H1 (cell line): Measurements from ENCODE around the gene TEKT1. TPM values are rescaled to one million over a fixed set of nuclear protein-coding genes. Genes with fewer than 3 reads are reported as not detected.
"Not testable (repeated sequence)": the region's sequence is repeated elsewhere in the genome, so short reads cannot be mapped to it uniquely, and the experiment has no call there.

ENCODE experiments used
- CTCF ChIA-PET: fragments of 300-600 bp; sonication (Branson Sonifier 250); formaldehyde crosslinking; loops from one replicate; lab custom pipeline; 2021; ENCODE audit not compliant: partially characterized antibody; lab: Charles Lee
- POLR2A ChIA-PET: fragments of 300-600 bp; sonication (Branson Sonifier 250); formaldehyde crosslinking; loops from one replicate; lab custom pipeline; 2021; ENCODE audit warnings: inconsistent platforms; ENCODE audit not compliant: partially characterized antibody; lab: Charles Lee
- DNase-seq, 2 experiments: peaks; one replicate each; pipeline versions ENCODE4 v3.0.0 to v3.0.0-alpha.2; 2010 to 2022; ENCODE audit warnings: low spot score in 2 of 2, low read depth in 1 of 2, mixed read lengths in 1 of 2
- FAIRE-seq: peaks from 2 replicates; lab custom pipeline; 2011; peaks lifted over from hg19 to GRCh38; lab: Jason Lieb, UNC
- H2AFZ ChIP-seq: 2 replicates; pipeline ENCODE4 v1.8.1; 2012; ENCODE audit warnings: low read length, inconsistent platforms
- H2AK5ac ChIP-seq: 2 replicates; pipeline ENCODE4 v1.6.1; 2013; ENCODE audit warnings: low read depth, low read length
- H2BK120ac ChIP-seq: replicated peaks from 2 replicates; pipeline ENCODE3; 2013; ENCODE audit warnings: low read depth, low read length, inconsistent platforms
- H2BK12ac ChIP-seq: 2 replicates; pipeline ENCODE4 v1.6.1; 2013; ENCODE audit warnings: low read depth, low read length
- H2BK15ac ChIP-seq: 2 replicates; pipeline ENCODE4 v1.6.1; 2013; ENCODE audit warnings: low read length
- H2BK20ac ChIP-seq: 2 replicates; pipeline ENCODE4 v1.6.1; 2013; ENCODE audit warnings: low read length
- H2BK5ac ChIP-seq: 2 replicates; pipeline ENCODE4 v1.6.1; 2013; ENCODE audit warnings: low read depth, low read length
- H3K14ac ChIP-seq: 2 replicates; pipeline ENCODE4 v1.6.1; 2013; ENCODE audit warnings: inconsistent platforms; ENCODE audit not compliant: insufficient read length
- H3K18ac ChIP-seq: 2 replicates; pipeline ENCODE4 v1.6.1; 2013; ENCODE audit warnings: low read length; ENCODE audit errors: extremely low read depth
- H3K23ac ChIP-seq: 2 replicates; pipeline ENCODE4 v1.6.1; 2013; ENCODE audit warnings: inconsistent platforms; ENCODE audit not compliant: insufficient read length
- H3K23me2 ChIP-seq: 2 replicates; pipeline ENCODE4 v1.6.1; 2013; ENCODE audit warnings: low read depth, low read length
- H3K27ac ChIP-seq: 2 replicates; pipeline ENCODE4 v1.6.1; 2011; ENCODE audit warnings: low read depth, low read length, inconsistent platforms
- H3K27me3 ChIP-seq, 4 experiments: replicated peaks in 1 of 4; 1 replicate in 1 of 4; 2 replicates in 3 of 4; pipeline versions ENCODE4 v1.6.1 to v1.8.1; 2011 to 2013; ENCODE audit warnings: low read length in 3 of 4, mild to moderate bottlenecking in 3 of 4, inconsistent platforms in 2 of 4, mixed read lengths in 2 of 4, moderate library complexity in 1 of 4; ENCODE audit not compliant: control insufficient read depth in 3 of 4, insufficient read depth in 3 of 4; ENCODE audit errors: extremely low read depth in 1 of 4
- H3K36me3 ChIP-seq, 4 experiments: 2 replicates each; pipeline versions ENCODE4 v1.6.1 to v1.8.1; 2011 to 2013; ENCODE audit warnings: mild to moderate bottlenecking in 4 of 4, low read length in 3 of 4, moderate library complexity in 2 of 4, control low read depth in 1 of 4, inconsistent platforms in 1 of 4; ENCODE audit not compliant: insufficient read depth in 4 of 4, control insufficient read depth in 2 of 4
- H3K4ac ChIP-seq: replicated peaks from 2 replicates; pipeline ENCODE3; 2013; ENCODE audit warnings: low read length, low read depth, mixed read lengths, inconsistent platforms; ENCODE audit not compliant: insufficient read length
- H3K4me1 ChIP-seq, 4 experiments: replicated peaks in 1 of 4; 1 replicate in 1 of 4; 2 replicates in 3 of 4; pipeline versions ENCODE4 v1.6.1 to v1.8.1; 2011 to 2013; ENCODE audit warnings: low read length in 3 of 4, inconsistent platforms in 2 of 4, mixed read lengths in 1 of 4; ENCODE audit not compliant: insufficient read depth in 4 of 4, control insufficient read depth in 3 of 4
- H3K4me2 ChIP-seq, 2 experiments: 2 replicates each; pipeline versions ENCODE4 v1.6.1 to v1.8.1; 2011 to 2013; ENCODE audit warnings: low read depth in 2 of 2, low read length in 2 of 2, control low read depth in 1 of 2, inconsistent platforms in 1 of 2, mild to moderate bottlenecking in 1 of 2; ENCODE audit not compliant: insufficient read depth in 1 of 2
- H3K4me3 ChIP-seq, 4 experiments: fragments of 200-600, 300-600 bp in 1 of 4; sonication (generic), shearing (Covaris generic), sonication (Bioruptor Twin) in 1 of 4; 2 replicates each; pipeline versions ENCODE4 v1.5.1 to v1.8.1; 2011 to 2016; ENCODE audit warnings: low read length in 4 of 4, low read depth in 3 of 4, control low read depth in 2 of 4, inconsistent platforms in 2 of 4, mild to moderate bottlenecking in 2 of 4, mixed read lengths in 1 of 4, moderate library complexity in 1 of 4; ENCODE audit not compliant: insufficient read depth in 2 of 4; ENCODE audit errors: extremely low read depth in 1 of 4
- H3K56ac ChIP-seq: replicated peaks from 2 replicates; pipeline ENCODE3; 2013; ENCODE audit warnings: low read depth, mild to moderate bottlenecking, mixed read lengths, low read length, inconsistent platforms; ENCODE audit not compliant: insufficient read length
- H3K79me1 ChIP-seq: 2 replicates; pipeline ENCODE4 v1.6.1; 2013; ENCODE audit warnings: low read depth, low read length, control low read depth
- H3K79me2 ChIP-seq, 2 experiments: 2 replicates each; pipeline versions ENCODE4 v1.6.1 to v1.8.1; 2012 to 2013; ENCODE audit warnings: low read length in 2 of 2, mild to moderate bottlenecking in 2 of 2, inconsistent platforms in 1 of 2; ENCODE audit not compliant: insufficient read depth in 2 of 2, control insufficient read depth in 1 of 2
- H3K9ac ChIP-seq, 4 experiments: replicated peaks in 1 of 4; 1 replicate in 1 of 4; 2 replicates in 3 of 4; pipeline versions ENCODE4 v1.6.1 to v1.8.1; 2011 to 2013; ENCODE audit warnings: low read depth in 3 of 4, low read length in 3 of 4, control low read depth in 2 of 4, mild to moderate bottlenecking in 2 of 4, moderate library complexity in 2 of 4, inconsistent platforms in 1 of 4; ENCODE audit errors: extremely low read depth in 1 of 4
- H3K9me3 ChIP-seq, 2 experiments: 2 replicates each; pipeline versions ENCODE4 v1.6.1 to v1.8.1; 2012 to 2013; ENCODE audit warnings: mild to moderate bottlenecking in 2 of 2, moderate library complexity in 2 of 2, control low read depth in 1 of 2, inconsistent platforms in 1 of 2, low read depth in 1 of 2, low read length in 1 of 2, mixed read lengths in 1 of 2; ENCODE audit not compliant: insufficient read depth in 2 of 2
- H4K20me1 ChIP-seq, 2 experiments: replicated peaks in 1 of 2; 2 replicates each; pipeline versions ENCODE3 to v1.8.1; 2011 to 2013; ENCODE audit warnings: inconsistent platforms in 2 of 2, low read length in 2 of 2, mild to moderate bottlenecking in 1 of 2; ENCODE audit not compliant: insufficient read depth in 2 of 2, control insufficient read depth in 1 of 2
- H4K5ac ChIP-seq: 2 replicates; pipeline ENCODE4 v1.6.1; 2013; ENCODE audit warnings: low read length, low read depth, mixed read lengths, inconsistent platforms; ENCODE audit not compliant: insufficient read length
- H4K8ac ChIP-seq: 2 replicates; pipeline ENCODE4 v1.8.0; 2013; ENCODE audit warnings: mild to moderate bottlenecking, moderate library complexity, low read length, inconsistent platforms; ENCODE audit not compliant: insufficient read depth; ENCODE audit errors: extremely low read depth
- H4K91ac ChIP-seq: replicated peaks from 2 replicates; pipeline ENCODE3; 2013; ENCODE audit warnings: low read length, mixed read lengths, inconsistent platforms; ENCODE audit not compliant: insufficient read length
- FOSL1 ChIP-seq: IDR thresholded peaks from 2 replicates; pipeline ENCODE4 v1.6.1; 2011; ENCODE audit warnings: mild to moderate bottlenecking, low read depth, low read length, moderate library complexity; ENCODE audit not compliant: insufficient read depth
- PHF8 ChIP-seq: fragments of 200-600 bp; sonication (generic); conservative IDR thresholded peaks from 2 replicates; pipeline ENCODE4 v1.7.1; 2012; ENCODE audit warnings: low read depth, mild to moderate bottlenecking, inconsistent platforms, low read length, moderate library complexity
- RBBP5 ChIP-seq: IDR thresholded peaks from 2 replicates; pipeline ENCODE4 v1.7.1; 2012; ENCODE audit warnings: low read depth, mild to moderate bottlenecking, inconsistent platforms, low read length, moderate library complexity, borderline replicate concordance
- RNF2 ChIP-seq: fragments of 200-900, 300-1000 bp; sonication (generic); IDR thresholded peaks from 2 replicates; pipeline ENCODE4 v1.7.1; 2016; ENCODE audit warnings: borderline replicate concordance, low read depth, mild to moderate bottlenecking, antibody characterized with exemption, low read length; ENCODE audit not compliant: poor library complexity, severe bottlenecking; ENCODE audit errors: missing control alignments
- WGBS, 2 experiments: shearing (Covaris generic) in 1 of 2; methylation state at CpG; one replicate each; pipeline versions ENCODE4 v1.1.6 to v1.1.7; 2013 to 2015; ENCODE audit warnings: low lambda C conversion rate in 2 of 2, mixed read lengths in 2 of 2, inconsistent platforms in 1 of 2, low coverage in 1 of 2, missing lambda C conversion rate in 1 of 2; ENCODE audit not compliant: insufficient replicate concordance in 2 of 2, insufficient coverage in 1 of 2, insufficient read length in 1 of 2; ENCODE audit errors: extremely low coverage in 1 of 2, missing lambda C conversion rate in 1 of 2; 5-methylcytosine and 5-hydroxymethylcytosine counted together
- polyA plus RNA-seq, 7 experiments: library from polyadenylated mRNA; depleted of rRNA in 3 of 7; stranded (reverse) in 5 of 7; unstranded in 2 of 7; fragments of >200 nt in 5 of 7; fragments of 200-250 nt in 2 of 7; gene quantifications; 1 replicate in 5 of 7; 2 replicates in 1 of 7; 4 replicates in 1 of 7; pipeline versions ENCODE4 v1.2.1 to v1.2.3, GENCODE V29; 2011 to 2013; ENCODE audit warnings: missing spikeins in 2 of 7, mixed read lengths in 2 of 7
- total RNA-seq: library from RNA; stranded (reverse); fragmentation: NEBNext Ultra II Directional; extraction: Animal tissue kit (Norgen Biotek cat#: 25700); gene quantifications from 2 replicates; pipeline ENCODE4 v1.2.1, GENCODE V29; 2021

Gene TEKT1
- total and polyA plus RNA-seq, 2 of the 8 experiments (the other 6 are each of a cell fraction or from before 2014, with no cell fraction given) = not detected

GRCh38 chr17:6818938-6819337, 12.6 kb downstream of the TEKT1 start (continued):
- TF ChIP-seq RBBP5 (no peak), PHF8 (no peak), FOSL1 (no peak), RNF2 (no peak)

DNA sequence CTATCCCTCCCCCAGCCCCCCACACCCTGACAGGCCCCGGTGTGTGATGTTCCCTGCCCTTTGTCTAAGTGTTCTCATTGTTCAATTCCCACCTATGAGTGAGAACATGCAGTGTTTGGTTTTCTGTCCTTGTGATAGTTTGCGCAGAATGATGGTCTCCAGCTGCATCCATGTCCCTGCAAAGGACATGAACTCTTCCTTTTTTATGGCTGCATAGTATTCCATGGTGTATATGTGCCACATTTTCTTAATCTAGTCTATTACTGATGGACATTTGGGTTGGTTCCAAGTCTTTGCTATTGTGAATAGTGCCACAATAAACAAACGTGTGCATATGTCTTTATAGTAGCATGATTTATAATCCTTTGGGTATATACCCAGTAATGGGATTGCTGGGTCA, 15.2 kb downstream of the TEKT1 start:
- CTCF ChIA-PET = not testable (repeated sequence)

More for the DNA sequence above, 15.2 kb downstream of the TEKT1 start:
- H3K9me3 ChIP-seq, H3K9ac ChIP-seq, H3K4me2 ChIP-seq, H2BK120ac ChIP-seq, H3K18ac ChIP-seq, H3K27ac ChIP-seq, H3K4ac ChIP-seq, POLR2A ChIA-PET, H3K56ac ChIP-seq, FAIRE-seq, H4K91ac ChIP-seq, H3K23me2 ChIP-seq, H3K79me1 ChIP-seq, H2BK20ac ChIP-seq, H2BK15ac ChIP-seq, H3K23ac ChIP-seq, H3K4me3 ChIP-seq, H3K79me2 ChIP-seq, H3K4me1 ChIP-seq, H3K14ac ChIP-seq, H2BK5ac ChIP-seq, H2BK12ac ChIP-seq, DNase-seq, H4K8ac ChIP-seq, H4K5ac ChIP-seq, H4K20me1 ChIP-seq, H3K36me3 ChIP-seq, H2AK5ac ChIP-seq, H2AFZ ChIP-seq, H3K27me3 ChIP-seq: not testable (repeated sequence)
- WGBS, 2 experiments = 83% methylated on average over 3 of the region's 3 CpGs; no CpG with 5 or more reads in 1 of the 2 experiments
